ENCODE data around the gene CEACAM5.
A peak's percentile ranks its signal among the peaks of the same experiment; 100 is the strongest.
"Not testable (repeated sequence)": the region's sequence is repeated elsewhere in the genome, so short reads cannot be mapped to it uniquely, and the experiment has no call there.

CEACAM5 gene

GRCh38 chr19:41744850-41745249 lies 36.4 kb downstream of the CEACAM5 start:
- no peak for DNase-seq

- DNase-seq = no peak
These were observed 37.3 kb downstream of the CEACAM5 start for GRCh38 chr19:41745756-41746155.

- peak; percentile 87 for DNase-seq
These were observed 38.3 kb downstream of the CEACAM5 start for GRCh38 chr19:41746593-41747227.

GRCh38 chr19:41748012-41748411 lies 39.6 kb downstream of the CEACAM5 start:
- DNase-seq = no peak

- peak; percentile 82 for DNase-seq
These were observed 42.1 kb downstream of the CEACAM5 start for GRCh38 chr19:41750248-41751134.

- peak; percentile 49 for DNase-seq
These were observed 44.7 kb downstream of the CEACAM5 start for GRCh38 chr19:41753159-41753558.

- peak; percentile 39 for DNase-seq
These were observed 45.6 kb downstream of the CEACAM5 start for GRCh38 chr19:41753936-41754529.

GRCh38 chr19:41755328-41755913 lies 47.0 kb downstream of the CEACAM5 start, which contains the start of gene CEACAM6:
CEACAM6 (plus strand) TSS chr19:41755530; CDS start chr19:41755639, 109 bp downstream.
- no peak for DNase-seq

GRCh38 chr19:41758846-41759245 lies 50.4 kb downstream of the CEACAM5 start:
- DNase-seq = no peak

- no peak for DNase-seq
These were observed 58.7 kb downstream of the CEACAM5 start for GRCh38 chr19:41767115-41767514.

GRCh38 chr19:41768105-41768504 lies 59.7 kb downstream of the CEACAM5 start:
- DNase-seq = not testable (repeated sequence)

- no peak for DNase-seq
These were observed 61.2 kb downstream of the CEACAM5 start for GRCh38 chr19:41769608-41770007.

GRCh38 chr19:41771410-41771809 lies 63.0 kb downstream of the CEACAM5 start:
- DNase-seq = no peak

GRCh38 chr19:41774515-41774980 lies 66.1 kb downstream of the CEACAM5 start:
- peak; percentile 95 for DNase-seq

- DNase-seq = no peak
These were observed 68.3 kb downstream of the CEACAM5 start for GRCh38 chr19:41776700-41777099.

Measured in NCI-H2029 (cell line).